ENCODE data around the gene LILRA1.
"Not testable (repeated sequence)": the region's sequence is repeated elsewhere in the genome, so short reads cannot be mapped to it uniquely, and the experiment has no call there.

The LILRA1 gene

DNA sequence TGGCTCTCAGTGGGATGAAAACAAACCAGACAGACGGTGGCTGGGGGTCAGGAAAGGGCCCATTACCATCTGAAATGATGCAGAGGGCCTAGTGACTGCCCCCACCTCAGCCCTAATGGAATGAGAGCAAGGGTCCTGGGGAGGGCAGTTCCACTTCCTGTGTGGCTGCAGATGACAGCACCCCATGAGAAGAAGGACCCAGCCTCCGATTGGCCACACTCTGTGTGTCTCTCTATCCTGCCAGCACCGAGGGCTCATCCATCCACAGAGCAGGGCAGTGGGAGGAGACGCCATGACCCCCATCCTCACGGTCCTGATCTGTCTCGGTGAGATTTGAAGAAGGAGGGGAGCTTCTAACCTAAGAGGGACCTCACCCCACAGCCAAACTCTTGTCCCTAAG lies 37.4 kb downstream of the LILRA1 start:
- no peaks in the 10 kb centered on the region for H3K36me3 ChIP-seq (ENCODE audit: insufficient read depth, low read length)
- H3K4me3 ChIP-seq (ENCODE audit: low read depth in 1 of 2, low read length in 2 of 2), result no peak overlapping the region
- no peak overlapping the region for H3K27ac ChIP-seq (ENCODE audit: low read depth, low read length)
- no peaks in the 10 kb centered on the region for H3K27me3 ChIP-seq (ENCODE audit: control insufficient read depth in 1 of 2, insufficient read depth in 2 of 2, low read length in 2 of 2)
- no peak overlapping the region for H3K9ac ChIP-seq (ENCODE audit: low read length)
- H3K9me3 ChIP-seq (ENCODE audit: low read length), result no peaks in the 10 kb centered on the region
- no peaks in the 10 kb centered on the region for H3K4me1 ChIP-seq (ENCODE audit: insufficient read depth, low read length)

DNA sequence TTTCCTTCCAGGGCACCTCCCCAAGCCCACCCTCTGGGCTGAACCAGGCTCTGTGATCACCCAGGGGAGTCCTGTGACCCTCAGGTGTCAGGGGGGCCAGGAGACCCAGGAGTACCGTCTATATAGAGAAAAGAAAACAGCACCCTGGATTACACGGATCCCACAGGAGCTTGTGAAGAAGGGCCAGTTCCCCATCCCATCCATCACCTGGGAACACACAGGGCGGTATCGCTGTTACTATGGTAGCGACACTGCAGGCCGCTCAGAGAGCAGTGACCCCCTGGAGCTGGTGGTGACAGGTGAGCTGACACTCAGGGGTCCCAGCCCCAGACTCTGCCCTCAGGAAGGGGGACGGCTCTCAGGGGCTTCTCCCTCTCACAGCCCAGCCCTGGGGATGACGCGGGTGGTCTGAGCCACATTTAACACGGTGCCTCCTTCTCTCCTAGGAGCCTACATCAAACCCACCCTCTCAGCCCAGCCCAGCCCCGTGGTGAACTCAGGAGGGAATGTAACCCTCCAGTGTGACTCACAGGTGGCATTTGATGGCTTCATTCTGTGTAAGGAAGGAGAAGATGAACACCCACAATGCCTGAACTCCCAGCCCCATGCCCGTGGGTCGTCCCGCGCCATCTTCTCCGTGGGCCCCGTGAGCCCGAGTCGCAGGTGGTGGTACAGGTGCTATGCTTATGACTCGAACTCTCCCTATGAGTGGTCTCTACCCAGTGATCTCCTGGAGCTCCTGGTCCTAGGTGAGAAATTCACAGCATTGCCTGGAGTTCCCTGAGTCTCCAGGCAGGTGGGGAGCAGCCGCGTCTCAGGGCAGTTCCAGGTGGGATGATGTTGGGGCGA lies 38.3 kb downstream of the LILRA1 start:
- not testable (repeated sequence) for H3K9me3 ChIP-seq (ENCODE audit: low read length); H3K4me1 ChIP-seq (ENCODE audit: insufficient read depth, low read length); H3K27me3 ChIP-seq (ENCODE audit: control insufficient read depth in 1 of 2, insufficient read depth in 2 of 2, low read length in 2 of 2); H3K4me3 ChIP-seq (ENCODE audit: low read depth in 1 of 2, low read length in 2 of 2); H3K36me3 ChIP-seq (ENCODE audit: insufficient read depth, low read length); H3K27ac ChIP-seq (ENCODE audit: low read depth, low read length); H3K9ac ChIP-seq (ENCODE audit: low read length)

DNA sequence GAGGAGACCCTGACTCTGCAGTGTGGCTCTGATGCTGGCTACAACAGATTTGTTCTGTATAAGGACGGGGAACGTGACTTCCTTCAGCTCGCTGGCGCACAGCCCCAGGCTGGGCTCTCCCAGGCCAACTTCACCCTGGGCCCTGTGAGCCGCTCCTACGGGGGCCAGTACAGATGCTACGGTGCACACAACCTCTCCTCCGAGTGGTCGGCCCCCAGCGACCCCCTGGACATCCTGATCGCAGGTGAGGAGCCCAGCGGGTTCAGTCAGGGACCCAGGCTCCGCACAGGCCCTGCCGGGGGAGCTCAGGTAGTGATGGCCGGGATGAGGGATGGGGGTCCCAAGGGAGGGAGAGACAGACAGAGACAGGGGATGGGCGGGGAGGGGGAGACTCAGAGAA lies 39.1 kb downstream of the LILRA1 start:
- not testable (repeated sequence) for H3K4me1 ChIP-seq (ENCODE audit: insufficient read depth, low read length); H3K27me3 ChIP-seq (ENCODE audit: control insufficient read depth in 1 of 2, insufficient read depth in 2 of 2, low read length in 2 of 2); H3K4me3 ChIP-seq (ENCODE audit: low read depth in 1 of 2, low read length in 2 of 2); H3K9ac ChIP-seq (ENCODE audit: low read length); H3K9me3 ChIP-seq (ENCODE audit: low read length); H3K36me3 ChIP-seq (ENCODE audit: insufficient read depth, low read length); H3K27ac ChIP-seq (ENCODE audit: low read depth, low read length)

DNA sequence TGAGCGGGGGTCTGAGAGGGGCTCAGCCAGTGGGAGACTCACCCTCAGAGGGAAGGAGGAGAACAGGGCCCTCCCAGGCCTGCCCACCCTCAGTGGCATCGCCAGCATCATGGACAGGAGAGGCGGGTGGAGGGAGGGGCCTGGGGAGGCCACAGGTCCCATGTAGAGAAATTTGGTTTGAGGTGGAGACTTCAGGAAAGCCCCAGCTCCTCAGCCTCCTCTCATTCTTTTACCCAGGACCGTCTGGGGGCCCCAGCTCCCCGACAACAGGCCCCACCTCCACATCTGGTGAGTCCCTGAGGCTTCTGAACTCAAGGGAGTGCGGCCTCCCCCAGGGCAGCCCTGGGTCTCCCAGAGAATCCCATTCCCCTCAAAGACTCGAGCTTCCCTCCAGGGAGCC lies 40.0 kb downstream of the LILRA1 start:
- Histone ChIP-seq H3K9me3 (ENCODE audit: low read length) (no peaks in the 10 kb centered on the region), H3K9ac (ENCODE audit: low read length) (no peak overlapping the region), H3K27ac (ENCODE audit: low read depth, low read length) (no peak overlapping the region), H3K4me1 (ENCODE audit: insufficient read depth, low read length) (no peaks in the 10 kb centered on the region), H3K36me3 (ENCODE audit: insufficient read depth, low read length) (no peaks in the 10 kb centered on the region), H3K27me3 (ENCODE audit: control insufficient read depth in 1 of 2, insufficient read depth in 2 of 2, low read length in 2 of 2) (no peaks in the 10 kb centered on the region), H3K4me3 (ENCODE audit: low read depth in 1 of 2, low read length in 2 of 2) (no peak overlapping the region)

DNA sequence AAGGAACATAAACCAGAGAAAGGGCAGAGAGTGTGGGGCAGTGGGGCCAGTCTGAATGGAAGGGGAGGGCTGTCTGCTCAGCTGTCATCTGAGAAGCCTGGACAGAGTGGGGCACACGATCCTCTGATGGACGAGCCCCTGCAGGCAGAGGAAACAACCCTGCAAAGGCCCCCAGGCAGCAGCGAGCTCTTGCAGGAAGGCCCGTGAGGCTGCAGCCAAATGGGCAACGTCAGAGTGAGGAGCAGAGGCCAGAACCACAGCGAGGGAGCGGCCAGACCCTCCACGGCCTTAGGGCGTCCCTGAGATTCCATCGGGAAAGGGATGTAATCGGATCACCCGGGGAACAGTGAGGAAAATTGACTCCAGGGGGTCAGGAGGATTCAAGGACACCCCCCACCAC lies 42.6 kb downstream of the LILRA1 start:
- not testable (repeated sequence) for H3K27ac ChIP-seq (ENCODE audit: low read depth, low read length); H3K4me1 ChIP-seq (ENCODE audit: insufficient read depth, low read length); H3K4me3 ChIP-seq (ENCODE audit: low read depth in 1 of 2, low read length in 2 of 2); H3K9ac ChIP-seq (ENCODE audit: low read length); H3K27me3 ChIP-seq (ENCODE audit: control insufficient read depth in 1 of 2, insufficient read depth in 2 of 2, low read length in 2 of 2); H3K36me3 ChIP-seq (ENCODE audit: insufficient read depth, low read length); H3K9me3 ChIP-seq (ENCODE audit: low read length)

DNA sequence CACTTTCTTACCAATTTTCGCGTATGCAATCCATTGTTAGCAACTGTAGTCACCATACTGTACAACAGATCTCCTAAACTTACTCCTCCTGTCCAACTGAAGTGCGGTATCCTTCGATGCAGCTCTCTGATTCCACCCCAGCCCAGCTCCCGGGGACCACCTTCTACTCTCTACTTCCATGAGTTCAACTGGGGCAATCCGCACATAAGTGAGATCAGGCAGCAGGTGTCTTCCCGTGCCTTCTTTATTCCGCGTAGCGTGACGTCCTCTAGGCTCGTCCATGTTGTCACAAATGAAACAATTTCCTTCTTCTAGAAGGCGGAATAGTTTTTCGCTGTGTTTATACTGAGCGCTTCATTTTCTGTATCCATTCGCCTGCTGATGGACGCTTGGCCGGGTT lies 45.3 kb downstream of the LILRA1 start:
- Histone ChIP-seq H3K27me3 (ENCODE audit: control insufficient read depth in 1 of 2, insufficient read depth in 2 of 2, low read length in 2 of 2) (no peaks in the 10 kb centered on the region), H3K36me3 (ENCODE audit: insufficient read depth, low read length) (no peaks in the 10 kb centered on the region), H3K9ac (ENCODE audit: low read length) (no peak overlapping the region), H3K4me1 (ENCODE audit: insufficient read depth, low read length) (no peaks in the 10 kb centered on the region), H3K9me3 (ENCODE audit: low read length) (no peaks in the 10 kb centered on the region), H3K27ac (ENCODE audit: low read depth, low read length) (no peak overlapping the region), H3K4me3 (ENCODE audit: low read depth in 1 of 2, low read length in 2 of 2) (no peak overlapping the region)

DNA sequence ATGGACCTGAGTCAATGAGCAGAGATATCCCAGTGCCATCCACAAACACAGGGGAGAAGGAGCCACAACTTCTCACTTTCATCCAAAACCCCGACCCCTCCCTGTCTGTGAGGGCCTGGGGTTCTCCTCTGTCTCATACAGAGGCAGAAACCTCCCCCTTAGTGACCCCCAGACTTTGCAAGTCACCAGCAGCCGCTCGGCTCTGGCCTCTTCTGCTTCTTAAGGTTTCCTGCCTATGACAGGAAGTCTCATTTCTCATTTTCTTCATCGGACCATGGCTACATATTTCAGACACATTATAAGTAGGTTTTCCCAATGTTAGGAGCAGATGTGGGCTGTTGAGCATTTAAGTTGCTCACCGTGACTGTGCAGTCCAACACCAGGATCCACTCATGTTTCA lies 49.5 kb downstream of the LILRA1 start:
- not testable (repeated sequence) for H3K27ac ChIP-seq (ENCODE audit: low read depth, low read length); H3K9me3 ChIP-seq (ENCODE audit: low read length)

DNA sequence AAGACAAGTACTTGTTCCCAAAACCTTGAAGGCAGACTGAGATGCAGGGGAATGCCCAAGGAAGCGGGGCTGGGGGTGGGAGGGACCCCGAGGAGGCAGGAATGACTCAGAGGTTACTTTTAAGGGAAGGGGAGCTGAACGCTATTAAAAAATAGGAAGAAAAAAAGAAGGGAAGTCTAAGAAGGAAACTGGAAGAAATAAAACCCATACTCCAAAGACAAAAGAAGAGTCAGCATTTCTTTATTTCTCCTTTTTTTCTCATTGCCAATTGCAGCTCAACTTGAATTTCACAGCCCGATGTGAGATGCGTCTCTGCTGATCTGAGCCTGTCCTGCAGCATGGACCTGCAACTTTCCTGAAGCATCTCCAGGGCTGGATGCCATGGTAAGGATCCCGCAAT lies 50.2 kb downstream of the LILRA1 start:
- not testable (repeated sequence) for H3K27me3 ChIP-seq (ENCODE audit: control insufficient read depth in 1 of 2, insufficient read depth in 2 of 2, low read length in 2 of 2); H3K36me3 ChIP-seq (ENCODE audit: insufficient read depth, low read length); H3K9me3 ChIP-seq (ENCODE audit: low read length); H3K4me1 ChIP-seq (ENCODE audit: insufficient read depth, low read length); H3K27ac ChIP-seq (ENCODE audit: low read depth, low read length); H3K9ac ChIP-seq (ENCODE audit: low read length); H3K4me3 ChIP-seq (ENCODE audit: low read depth in 1 of 2, low read length in 2 of 2)

More for the DNA sequence above, 49.5 kb downstream of the LILRA1 start:
- H3K4me3 ChIP-seq (ENCODE audit: low read depth in 1 of 2, low read length in 2 of 2); H3K27me3 ChIP-seq (ENCODE audit: control insufficient read depth in 1 of 2, insufficient read depth in 2 of 2, low read length in 2 of 2); H3K36me3 ChIP-seq (ENCODE audit: insufficient read depth, low read length); H3K9ac ChIP-seq (ENCODE audit: low read length); H3K4me1 ChIP-seq (ENCODE audit: insufficient read depth, low read length): not testable (repeated sequence)

DNA sequence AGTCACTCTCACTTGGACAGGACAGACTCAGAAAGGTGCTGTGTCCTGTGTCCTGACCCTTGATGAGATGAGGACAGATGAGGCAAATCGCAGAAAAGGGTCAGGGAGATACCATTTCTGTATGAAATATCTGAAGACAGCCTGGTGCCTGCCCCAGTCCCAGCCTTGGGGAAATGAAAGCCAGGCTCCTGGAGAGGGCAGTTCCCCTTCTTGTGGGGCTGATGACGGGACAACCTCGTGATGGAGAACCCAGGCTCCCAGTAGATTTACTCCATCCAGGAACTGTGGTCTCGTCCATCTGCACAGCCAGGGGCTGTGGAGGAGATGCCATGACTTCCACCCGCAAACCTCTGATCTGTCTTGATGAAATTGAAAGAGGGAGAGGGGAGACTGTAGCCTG lies 50.6 kb downstream of the LILRA1 start:
- Histone ChIP-seq H3K4me3 (ENCODE audit: low read depth in 1 of 2, low read length in 2 of 2) (no peak overlapping the region), H3K9me3 (ENCODE audit: low read length) (no peaks in the 10 kb centered on the region), H3K4me1 (ENCODE audit: insufficient read depth, low read length) (no peaks in the 10 kb centered on the region), H3K36me3 (ENCODE audit: insufficient read depth, low read length) (no peaks in the 10 kb centered on the region), H3K27me3 (ENCODE audit: control insufficient read depth in 1 of 2, insufficient read depth in 2 of 2, low read length in 2 of 2) (no peaks in the 10 kb centered on the region), H3K27ac (ENCODE audit: low read depth, low read length) (no peak overlapping the region), H3K9ac (ENCODE audit: low read length) (no peak overlapping the region)

DNA sequence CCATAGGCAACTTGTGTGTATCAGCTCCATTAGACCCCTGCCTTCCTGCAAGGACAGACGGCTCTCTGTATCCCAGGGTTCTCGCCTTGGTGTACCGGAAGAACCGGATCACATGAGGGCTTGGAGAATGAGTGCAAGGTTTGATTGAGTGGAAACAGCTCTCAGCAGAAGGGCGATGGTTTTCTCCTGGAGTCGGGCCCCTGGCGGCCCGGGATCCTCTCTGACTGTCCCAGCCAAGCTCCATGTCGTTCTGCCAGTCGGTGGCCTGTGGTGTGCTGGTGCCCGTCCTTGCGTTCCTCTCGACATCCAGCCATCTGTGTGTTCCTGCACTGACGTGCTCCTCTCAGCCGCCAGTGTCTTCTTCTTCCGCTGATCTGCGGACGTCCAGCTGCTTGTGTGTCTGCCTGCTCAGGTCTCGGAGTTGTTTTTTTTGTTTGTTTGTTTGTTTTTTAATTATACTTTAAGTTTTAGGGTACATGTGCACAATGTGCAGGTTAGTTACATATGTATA lies 53.0 kb downstream of the LILRA1 start:
- Histone ChIP-seq H3K9ac (ENCODE audit: low read length) (no peak overlapping the region), H3K4me3 (ENCODE audit: low read depth in 1 of 2, low read length in 2 of 2) (no peak overlapping the region), H3K27ac (ENCODE audit: low read depth, low read length) (no peak overlapping the region), H3K27me3 (ENCODE audit: control insufficient read depth in 1 of 2, insufficient read depth in 2 of 2, low read length in 2 of 2) (no peaks in the 10 kb centered on the region), H3K9me3 (ENCODE audit: low read length) (no peaks in the 10 kb centered on the region), H3K36me3 (ENCODE audit: insufficient read depth, low read length) (no peaks in the 10 kb centered on the region), H3K4me1 (ENCODE audit: insufficient read depth, low read length) (no peaks in the 10 kb centered on the region)

DNA sequence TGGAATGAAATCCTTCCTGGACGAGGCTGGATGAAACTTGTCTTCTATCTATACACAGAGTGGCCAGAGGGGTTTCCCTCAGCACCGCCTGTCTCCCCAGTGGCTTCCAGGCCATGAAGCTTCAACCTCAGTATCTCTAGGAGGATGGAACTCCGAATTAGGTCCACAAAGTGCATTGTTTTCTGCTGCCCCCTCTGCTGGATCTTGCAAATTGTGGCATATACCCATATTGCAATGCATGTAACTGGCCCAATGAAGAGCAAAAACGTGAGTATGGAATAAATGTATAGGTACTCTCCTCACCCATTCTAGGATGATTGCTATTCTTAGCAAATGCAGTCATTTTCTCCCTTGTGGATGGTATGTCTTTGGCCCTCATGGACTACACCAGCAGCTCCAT lies 54.7 kb downstream of the LILRA1 start:
- Histone ChIP-seq H3K9ac (ENCODE audit: low read length) (no peak overlapping the region), H3K9me3 (ENCODE audit: low read length) (no peaks in the 10 kb centered on the region), H3K4me3 (ENCODE audit: low read depth in 1 of 2, low read length in 2 of 2) (no peak overlapping the region), H3K27ac (ENCODE audit: low read depth, low read length) (no peak overlapping the region), H3K27me3 (ENCODE audit: control insufficient read depth in 1 of 2, insufficient read depth in 2 of 2, low read length in 2 of 2) (no peaks in the 10 kb centered on the region), H3K36me3 (ENCODE audit: insufficient read depth, low read length) (no peaks in the 10 kb centered on the region), H3K4me1 (ENCODE audit: insufficient read depth, low read length) (no peaks in the 10 kb centered on the region)

DNA sequence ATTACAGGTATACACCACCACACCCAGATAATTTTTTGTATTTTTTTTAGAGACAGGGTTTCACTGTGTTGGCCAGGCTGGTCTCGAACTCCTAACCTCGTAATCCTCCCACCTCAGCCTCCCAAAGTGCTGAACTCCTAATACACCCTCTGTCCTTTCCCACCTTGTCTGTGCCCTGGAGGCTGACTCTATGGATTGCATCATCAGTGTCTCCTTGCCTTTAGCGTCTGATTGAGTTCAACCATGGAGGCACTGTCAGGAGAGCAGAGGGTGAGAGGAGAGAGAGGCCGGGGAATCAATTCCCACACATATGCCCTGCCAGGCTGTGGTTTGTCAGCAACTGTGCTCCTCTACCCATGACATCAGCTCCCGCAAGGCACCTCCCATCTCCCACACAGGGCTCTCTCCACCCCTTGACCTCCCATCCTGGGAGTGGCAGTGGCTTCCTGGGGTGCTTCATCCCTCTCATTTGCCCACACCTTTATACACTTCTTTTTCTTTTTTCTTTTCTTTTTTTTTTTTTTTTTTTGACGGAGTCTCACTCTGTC lies 56.8 kb downstream of the LILRA1 start:
- no peak overlapping the region for H3K9ac ChIP-seq (ENCODE audit: low read length)
- H3K27me3 ChIP-seq (ENCODE audit: control insufficient read depth in 1 of 2, insufficient read depth in 2 of 2, low read length in 2 of 2), result no peaks in the 10 kb centered on the region
- H3K9me3 ChIP-seq (ENCODE audit: low read length), result no peaks in the 10 kb centered on the region
- no peaks in the 10 kb centered on the region for H3K4me1 ChIP-seq (ENCODE audit: insufficient read depth, low read length)
- no peak overlapping the region for H3K4me3 ChIP-seq (ENCODE audit: low read depth in 1 of 2, low read length in 2 of 2)
- H3K36me3 ChIP-seq (ENCODE audit: insufficient read depth, low read length), result no peaks in the 10 kb centered on the region
- H3K27ac ChIP-seq (ENCODE audit: low read depth, low read length), result no peak overlapping the region

Measured in muscle layer of colon (tissue), 2 donors.